GM23338 (cell line): ENCODE data around the gene PADI1. TPM values are rescaled to one million over a fixed set of nuclear protein-coding genes. Genes with fewer than 3 reads are reported as not detected.

Experiments
- CREB1 ChIP-seq: fragments of 250-450 bp; sonication (Bioruptor Pico); IDR thresholded peaks from 2 replicates; pipeline ENCODE4 v1.5.0; 2020; ENCODE audit warnings: low read depth, mild to moderate bottlenecking, moderate library complexity
- EZH2phosphoT487 ChIP-seq: fragments of 200-600 bp; sonication (generic); IDR thresholded peaks from one replicate; pipeline ENCODE4 v1.8.1; 2018; ENCODE audit warnings: antibody characterized with exemption; ENCODE audit not compliant: unreplicated experiment
- JUNB ChIP-seq: IDR thresholded peaks from one replicate; pipeline ENCODE4 v1.6.1; 2016; ENCODE audit warnings: antibody characterized with exemption; ENCODE audit not compliant: unreplicated experiment
- NANOG ChIP-seq: IDR thresholded peaks from 2 replicates; pipeline ENCODE4 v1.6.1; 2016; ENCODE audit warnings: antibody characterized with exemption, borderline replicate concordance
- POLR2AphosphoS5 ChIP-seq: IDR thresholded peaks from 2 replicates; pipeline ENCODE4 v1.6.1; 2016; ENCODE audit warnings: antibody characterized with exemption, low read depth
- STAT1 ChIP-seq: IDR thresholded peaks from one replicate; pipeline ENCODE4 v1.6.1; 2016; ENCODE audit warnings: antibody characterized with exemption; ENCODE audit not compliant: unreplicated experiment
- ZNF114 ChIP-seq: fragments of 250-450 bp; sonication (Bioruptor Pico); IDR thresholded peaks from 2 replicates; pipeline ENCODE4 v1.5.0; 2020; ENCODE audit warnings: mild to moderate bottlenecking, moderate library complexity
- polyA plus RNA-seq: library from polyadenylated mRNA; unstranded; fragments of >200 nt; fragmentation: Nextera tagmentation; extraction: Ambion mirVana; gene quantifications from 2 replicates; pipeline ENCODE4 v1.2.1, GENCODE V29; 2016
- total RNA-seq: library from RNA; depleted of rRNA; stranded (reverse); fragments of >200 nt; shearing (Covaris generic); gene quantifications from 2 replicates; pipeline ENCODE4 v1.2.3, GENCODE V29; 2014
- TF ChIP-seq, protein P1 (sequence below): fragments of 250-450 bp; sonication (Bioruptor Pico); IDR thresholded peaks from 2 replicates; pipeline ENCODE4 v1.5.0; 2020; ENCODE audit warnings: mild to moderate bottlenecking, moderate library complexity
- TF ChIP-seq, protein P2 (sequence below), 2 experiments: fragments of 200-600 bp in 1 of 2; sonication (generic) in 1 of 2; conservative IDR thresholded peaks; 2 replicates each; pipeline versions ENCODE4 v1.5.1 to v1.6.1; 2016 to 2017; ENCODE audit warnings: antibody characterized with exemption in 2 of 2, low read depth in 2 of 2, mild to moderate bottlenecking in 2 of 2, moderate library complexity in 1 of 2

The PADI1 gene
- total and polyA plus RNA-seq, 2 experiments from 2014 or later: 0.26 to 0.28 TPM

DNA sequence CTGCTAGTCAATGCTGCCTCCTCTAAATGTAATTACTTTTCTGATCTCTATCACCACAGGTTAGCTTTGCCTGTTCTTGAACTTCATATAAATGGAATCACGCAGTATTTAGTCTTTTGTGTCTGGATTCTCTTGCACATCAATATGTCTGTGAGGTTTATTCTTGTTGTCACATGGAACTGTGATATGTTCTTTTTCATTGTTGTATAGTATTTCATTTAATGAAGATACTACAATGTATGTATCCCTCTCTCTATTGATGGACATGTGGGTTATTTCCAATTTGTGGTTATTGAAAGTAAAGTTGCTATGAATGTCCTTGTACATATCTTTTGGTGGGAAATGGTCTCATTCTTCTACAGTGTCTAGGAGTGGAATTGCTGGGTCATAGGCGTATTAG is 16.7 kb upstream of the PADI1 start (continued):
- TF ChIP-seq, protein P1, sequence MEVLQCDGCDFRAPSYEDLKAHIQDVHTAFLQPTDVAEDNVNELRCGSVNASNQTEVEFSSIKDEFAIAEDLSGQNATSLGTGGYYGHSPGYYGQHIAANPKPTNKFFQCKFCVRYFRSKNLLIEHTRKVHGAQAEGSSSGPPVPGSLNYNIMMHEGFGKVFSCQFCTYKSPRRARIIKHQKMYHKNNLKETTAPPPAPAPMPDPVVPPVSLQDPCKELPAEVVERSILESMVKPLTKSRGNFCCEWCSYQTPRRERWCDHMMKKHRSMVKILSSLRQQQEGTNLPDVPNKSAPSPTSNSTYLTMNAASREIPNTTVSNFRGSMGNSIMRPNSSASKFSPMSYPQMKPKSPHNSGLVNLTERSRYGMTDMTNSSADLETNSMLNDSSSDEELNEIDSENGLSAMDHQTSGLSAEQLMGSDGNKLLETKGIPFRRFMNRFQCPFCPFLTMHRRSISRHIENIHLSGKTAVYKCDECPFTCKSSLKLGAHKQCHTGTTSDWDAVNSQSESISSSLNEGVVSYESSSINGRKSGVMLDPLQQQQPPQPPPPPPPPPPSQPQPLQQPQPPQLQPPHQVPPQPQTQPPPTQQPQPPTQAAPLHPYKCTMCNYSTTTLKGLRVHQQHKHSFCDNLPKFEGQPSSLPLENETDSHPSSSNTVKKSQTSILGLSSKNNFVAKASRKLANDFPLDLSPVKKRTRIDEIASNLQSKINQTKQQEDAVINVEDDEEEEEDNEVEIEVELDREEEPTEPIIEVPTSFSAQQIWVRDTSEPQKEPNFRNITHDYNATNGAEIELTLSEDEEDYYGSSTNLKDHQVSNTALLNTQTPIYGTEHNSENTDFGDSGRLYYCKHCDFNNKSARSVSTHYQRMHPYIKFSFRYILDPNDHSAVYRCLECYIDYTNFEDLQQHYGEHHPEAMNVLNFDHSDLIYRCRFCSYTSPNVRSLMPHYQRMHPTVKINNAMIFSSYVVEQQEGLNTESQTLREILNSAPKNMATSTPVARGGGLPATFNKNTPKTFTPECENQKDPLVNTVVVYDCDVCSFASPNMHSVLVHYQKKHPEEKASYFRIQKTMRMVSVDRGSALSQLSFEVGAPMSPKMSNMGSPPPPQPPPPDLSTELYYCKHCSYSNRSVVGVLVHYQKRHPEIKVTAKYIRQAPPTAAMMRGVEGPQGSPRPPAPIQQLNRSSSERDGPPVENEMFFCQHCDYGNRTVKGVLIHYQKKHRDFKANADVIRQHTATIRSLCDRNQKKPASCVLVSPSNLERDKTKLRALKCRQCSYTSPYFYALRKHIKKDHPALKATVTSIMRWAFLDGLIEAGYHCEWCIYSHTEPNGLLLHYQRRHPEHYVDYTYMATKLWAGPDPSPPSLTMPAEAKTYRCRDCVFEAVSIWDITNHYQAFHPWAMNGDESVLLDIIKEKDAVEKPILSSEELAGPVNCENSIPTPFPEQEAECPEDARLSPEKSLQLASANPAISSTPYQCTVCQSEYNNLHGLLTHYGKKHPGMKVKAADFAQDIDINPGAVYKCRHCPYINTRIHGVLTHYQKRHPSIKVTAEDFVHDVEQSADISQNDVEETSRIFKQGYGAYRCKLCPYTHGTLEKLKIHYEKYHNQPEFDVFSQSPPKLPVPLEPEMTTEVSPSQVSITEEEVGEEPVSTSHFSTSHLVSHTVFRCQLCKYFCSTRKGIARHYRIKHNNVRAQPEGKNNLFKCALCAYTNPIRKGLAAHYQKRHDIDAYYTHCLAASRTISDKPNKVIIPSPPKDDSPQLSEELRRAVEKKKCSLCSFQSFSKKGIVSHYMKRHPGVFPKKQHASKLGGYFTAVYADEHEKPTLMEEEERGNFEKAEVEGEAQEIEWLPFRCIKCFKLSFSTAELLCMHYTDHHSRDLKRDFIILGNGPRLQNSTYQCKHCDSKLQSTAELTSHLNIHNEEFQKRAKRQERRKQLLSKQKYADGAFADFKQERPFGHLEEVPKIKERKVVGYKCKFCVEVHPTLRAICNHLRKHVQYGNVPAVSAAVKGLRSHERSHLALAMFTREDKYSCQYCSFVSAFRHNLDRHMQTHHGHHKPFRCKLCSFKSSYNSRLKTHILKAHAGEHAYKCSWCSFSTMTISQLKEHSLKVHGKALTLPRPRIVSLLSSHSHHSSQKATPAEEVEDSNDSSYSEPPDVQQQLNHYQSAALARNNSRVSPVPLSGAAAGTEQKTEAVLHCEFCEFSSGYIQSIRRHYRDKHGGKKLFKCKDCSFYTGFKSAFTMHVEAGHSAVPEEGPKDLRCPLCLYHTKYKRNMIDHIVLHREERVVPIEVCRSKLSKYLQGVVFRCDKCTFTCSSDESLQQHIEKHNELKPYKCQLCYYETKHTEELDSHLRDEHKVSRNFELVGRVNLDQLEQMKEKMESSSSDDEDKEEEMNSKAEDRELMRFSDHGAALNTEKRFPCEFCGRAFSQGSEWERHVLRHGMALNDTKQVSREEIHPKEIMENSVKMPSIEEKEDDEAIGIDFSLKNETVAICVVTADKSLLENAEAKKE (CRISPR knock-in tag): no peak
- TF ChIP-seq ZNF114 (CRISPR knock-in tag) (no peak), EZH2phosphoT487 (no peak), STAT1 (no peak), POLR2AphosphoS5 (no peak), NANOG (no peak), CREB1 (CRISPR knock-in tag) (no peak), JUNB (no peak)
- TF ChIP-seq, protein P2, sequence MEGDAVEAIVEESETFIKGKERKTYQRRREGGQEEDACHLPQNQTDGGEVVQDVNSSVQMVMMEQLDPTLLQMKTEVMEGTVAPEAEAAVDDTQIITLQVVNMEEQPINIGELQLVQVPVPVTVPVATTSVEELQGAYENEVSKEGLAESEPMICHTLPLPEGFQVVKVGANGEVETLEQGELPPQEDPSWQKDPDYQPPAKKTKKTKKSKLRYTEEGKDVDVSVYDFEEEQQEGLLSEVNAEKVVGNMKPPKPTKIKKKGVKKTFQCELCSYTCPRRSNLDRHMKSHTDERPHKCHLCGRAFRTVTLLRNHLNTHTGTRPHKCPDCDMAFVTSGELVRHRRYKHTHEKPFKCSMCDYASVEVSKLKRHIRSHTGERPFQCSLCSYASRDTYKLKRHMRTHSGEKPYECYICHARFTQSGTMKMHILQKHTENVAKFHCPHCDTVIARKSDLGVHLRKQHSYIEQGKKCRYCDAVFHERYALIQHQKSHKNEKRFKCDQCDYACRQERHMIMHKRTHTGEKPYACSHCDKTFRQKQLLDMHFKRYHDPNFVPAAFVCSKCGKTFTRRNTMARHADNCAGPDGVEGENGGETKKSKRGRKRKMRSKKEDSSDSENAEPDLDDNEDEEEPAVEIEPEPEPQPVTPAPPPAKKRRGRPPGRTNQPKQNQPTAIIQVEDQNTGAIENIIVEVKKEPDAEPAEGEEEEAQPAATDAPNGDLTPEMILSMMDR (conservative IDR thresholded peaks at IDR 0.05; ENCODE audit: low read depth in 2 of 2): no peak
